Mesendoderm (in vitro differentiated cells): ENCODE measurements around the gene ITFG1.
A peak's percentile ranks its signal among the peaks of the same experiment; 100 is the strongest.

Experiments used
- DNase-seq: peaks from one replicate; pipeline ENCODE4 v3.0.0; 2013
- H2AK5ac ChIP-seq: 2 replicates; pipeline ENCODE4 v1.6.1; 2013; ENCODE audit warnings: low read length, inconsistent platforms
- H2BK120ac ChIP-seq: 2 replicates; pipeline ENCODE4 v1.6.1; 2013; ENCODE audit warnings: low read depth, mild to moderate bottlenecking, low read length, moderate library complexity, mixed read lengths
- H2BK15ac ChIP-seq: replicated peaks from 2 replicates; pipeline ENCODE4 v1.6.1; 2013; ENCODE audit warnings: low read depth, mild to moderate bottlenecking, moderate library complexity
- H2BK5ac ChIP-seq: 2 replicates; pipeline ENCODE4 v1.6.1; 2013; ENCODE audit warnings: low read length, inconsistent platforms
- H3K18ac ChIP-seq: 2 replicates; pipeline ENCODE4 v1.6.1; 2013; ENCODE audit warnings: mild to moderate bottlenecking, low read length, mixed read lengths
- H3K23ac ChIP-seq: one replicate; pipeline ENCODE4 v1.6.1; 2013; ENCODE audit warnings: low read length
- H3K27ac ChIP-seq: 2 replicates; pipeline ENCODE4 v1.5.1; 2013; ENCODE audit warnings: low read depth, mild to moderate bottlenecking, inconsistent platforms, low read length, moderate library complexity
- H3K27me3 ChIP-seq: 2 replicates; pipeline ENCODE4 v1.6.1; 2013; ENCODE audit warnings: low read length, control low read depth, mild to moderate bottlenecking, inconsistent platforms; ENCODE audit not compliant: insufficient read depth, poor library complexity
- H3K36me3 ChIP-seq: 2 replicates; pipeline ENCODE4 v1.6.1; 2013; ENCODE audit warnings: low read length, inconsistent platforms; ENCODE audit not compliant: control insufficient read depth, insufficient read depth
- H3K4ac ChIP-seq: one replicate; pipeline ENCODE4 v1.6.1; 2013; ENCODE audit warnings: low read depth, mild to moderate bottlenecking, low read length, moderate library complexity
- H3K4me1 ChIP-seq: 2 replicates; pipeline ENCODE4 v1.6.1; 2013; ENCODE audit warnings: low read depth, low read length, inconsistent platforms; ENCODE audit not compliant: control insufficient read depth
- H3K4me2 ChIP-seq: 2 replicates; pipeline ENCODE4 v1.6.1; 2013; ENCODE audit warnings: low read length
- H3K4me3 ChIP-seq: 2 replicates; pipeline ENCODE4 v1.5.1; 2013; ENCODE audit warnings: mild to moderate bottlenecking, low read length
- H3K56ac ChIP-seq: one replicate; pipeline ENCODE4 v1.6.1; 2013; ENCODE audit warnings: low read length
- H3K79me1 ChIP-seq: 2 replicates; pipeline ENCODE4 v1.6.1; 2013; ENCODE audit warnings: low read length, inconsistent platforms
- H3K79me2 ChIP-seq: 2 replicates; pipeline ENCODE4 v1.6.1; 2013; ENCODE audit warnings: mild to moderate bottlenecking, low read length; ENCODE audit not compliant: control insufficient read depth, insufficient read depth
- H3K9ac ChIP-seq: 2 replicates; pipeline ENCODE4 v1.6.1; 2013; ENCODE audit warnings: low read length, inconsistent platforms
- H4K5ac ChIP-seq: one replicate; pipeline ENCODE4 v1.6.1; 2013; ENCODE audit warnings: low read length
- H4K8ac ChIP-seq: one replicate; pipeline ENCODE4 v1.6.1; 2013; ENCODE audit warnings: low read depth, mild to moderate bottlenecking, control low read depth, low read length, moderate library complexity
- WGBS: extraction: QIAGEN DNeasy Blood & Tissue Kit; methylation state at CpG from one replicate; pipeline ENCODE4 v1.1.7; 2013; ENCODE audit warnings: low lambda C conversion rate, missing lambda C conversion rate; ENCODE audit not compliant: insufficient coverage; ENCODE audit errors: extremely low coverage; 5-methylcytosine and 5-hydroxymethylcytosine counted together

The ITFG1 gene

GRCh38 chr16:47244206-47244605 lies 216.7 kb downstream of the ITFG1 start:
- no CpG with 5 or more reads among the region's 4 CpGs for WGBS
- DNase-seq: no peak

DNA sequence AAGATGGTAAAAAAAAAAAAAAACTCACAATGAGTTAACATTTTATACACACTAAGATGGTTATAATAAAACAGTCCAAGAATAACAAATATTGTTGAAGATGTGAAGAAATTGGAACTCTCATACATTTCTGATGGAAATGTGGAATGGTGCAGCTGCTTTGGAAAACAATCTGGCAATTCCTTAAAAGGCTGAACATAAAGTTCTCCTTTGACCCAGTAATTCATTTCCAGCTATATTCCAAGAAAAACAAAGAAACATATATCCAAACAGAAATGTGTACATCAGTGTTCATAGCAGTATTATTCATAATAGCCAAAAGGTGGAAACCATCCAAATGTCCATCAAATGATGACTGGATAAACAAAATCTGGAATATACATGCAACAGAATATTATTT lies 219.8 kb downstream of the ITFG1 start:
- Histone ChIP-seq H2BK5ac (no peak overlapping the region), H2BK15ac (no peak overlapping the region), H3K23ac (no peak overlapping the region), H4K8ac (no peak overlapping the region), H3K9ac (no peak overlapping the region), H2AK5ac (no peak overlapping the region), H3K4me1 (no peaks in the 10 kb centered on the region), H3K27ac (no peak overlapping the region), H3K4me3 (no peak overlapping the region), H3K56ac (no peak overlapping the region), H3K27me3 (no peaks in the 10 kb centered on the region), H4K5ac (no peak overlapping the region), H3K79me2 (no peaks in the 10 kb centered on the region), H3K4ac (no peak overlapping the region), H3K18ac (no peak overlapping the region), H3K79me1 (no peaks in the 10 kb centered on the region), H3K36me3 (no peaks in the 10 kb centered on the region), H3K4me2 (no peak overlapping the region), H2BK120ac (no peak overlapping the region)
- no peak for DNase-seq

More at GRCh38 chr16:47244206-47244605, 216.7 kb downstream of the ITFG1 start:
- Histone ChIP-seq H3K79me1 (no peaks in the 10 kb centered on the region), H4K5ac (no peak overlapping the region), H3K4me1 (no peaks in the 10 kb centered on the region), H3K79me2 (no peaks in the 10 kb centered on the region), H3K9ac (no peak overlapping the region), H2AK5ac (no peak overlapping the region), H3K18ac (no peak overlapping the region), H3K4me3 (no peak overlapping the region), H3K27ac (no peak overlapping the region), H3K56ac (no peak overlapping the region), H2BK15ac (no peak overlapping the region), H3K36me3 (no peaks in the 10 kb centered on the region), H4K8ac (no peak overlapping the region), H3K4ac (no peak overlapping the region), H3K4me2 (no peak overlapping the region), H2BK5ac (no peak overlapping the region), H3K23ac (no peak overlapping the region), H2BK120ac (no peak overlapping the region), H3K27me3 (no peaks in the 10 kb centered on the region)

- Histone ChIP-seq H3K27ac (no peak overlapping the region), H4K8ac (no peak overlapping the region), H3K4me2 (no peak overlapping the region), H3K23ac (no peak overlapping the region), H2BK120ac (no peak overlapping the region), H3K4ac (no peak overlapping the region), H3K56ac (no peak overlapping the region), H3K4me1 (no peaks in the 10 kb centered on the region), H2BK15ac (no peak overlapping the region), H4K5ac (no peak overlapping the region), H3K18ac (no peak overlapping the region), H3K9ac (no peak overlapping the region), H3K79me2 (no peaks in the 10 kb centered on the region), H3K36me3 (no peaks in the 10 kb centered on the region), H3K79me1 (no peaks in the 10 kb centered on the region), H2BK5ac (no peak overlapping the region), H2AK5ac (no peak overlapping the region), H3K4me3 (no peak overlapping the region), H3K27me3 (no peaks in the 10 kb centered on the region)
- DNase-seq: peak; percentile 64
- WGBS: no CpG with 5 or more reads among the region's 6 CpGs
Observed at GRCh38 chr16:47236716-47237115, 224.1 kb downstream of the ITFG1 start.

DNA sequence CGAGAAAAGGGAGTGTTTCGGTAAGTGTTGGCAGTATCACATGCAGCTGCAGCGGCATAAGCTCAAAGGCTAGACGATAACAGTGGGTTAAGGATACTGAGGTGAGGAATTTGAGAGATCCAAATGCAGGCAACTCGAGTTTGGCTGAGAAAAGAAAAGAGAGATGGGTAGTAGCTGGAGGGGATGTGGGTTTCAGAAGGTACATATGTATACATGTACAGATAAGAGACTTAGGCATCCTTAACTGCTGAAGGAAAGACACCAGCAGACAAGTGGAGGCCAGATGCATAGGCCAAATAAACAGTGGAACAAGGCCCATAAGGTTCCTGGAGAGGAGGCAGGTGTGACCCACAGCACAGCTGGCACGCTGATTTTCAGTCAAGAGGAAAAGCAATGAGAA lies 230.6 kb downstream of the ITFG1 start:
- no peak overlapping the region for H4K8ac ChIP-seq
- WGBS: no CpG with 5 or more reads among the region's 6 CpGs
- no peak overlapping the region for H4K5ac ChIP-seq
- H3K4me3 ChIP-seq: no peak overlapping the region
- H3K4me1 ChIP-seq: no peaks in the 10 kb centered on the region
- no peak overlapping the region for H2AK5ac ChIP-seq
- no peaks in the 10 kb centered on the region for H3K36me3 ChIP-seq
- H3K79me2 ChIP-seq: no peaks in the 10 kb centered on the region
- no peak overlapping the region for H3K23ac ChIP-seq
- no peaks in the 10 kb centered on the region for H3K79me1 ChIP-seq
- H3K27ac ChIP-seq: no peak overlapping the region
- no peak overlapping the region for H3K9ac ChIP-seq
- DNase-seq: no peak
- H3K4me2 ChIP-seq: no peak overlapping the region
- H2BK5ac ChIP-seq: no peak overlapping the region
- H3K56ac ChIP-seq: no peak overlapping the region
- H3K18ac ChIP-seq: no peak overlapping the region
- H2BK120ac ChIP-seq: no peak overlapping the region
- H2BK15ac ChIP-seq: no peak overlapping the region
- H3K4ac ChIP-seq: no peak overlapping the region
- H3K27me3 ChIP-seq: no peaks in the 10 kb centered on the region

DNA sequence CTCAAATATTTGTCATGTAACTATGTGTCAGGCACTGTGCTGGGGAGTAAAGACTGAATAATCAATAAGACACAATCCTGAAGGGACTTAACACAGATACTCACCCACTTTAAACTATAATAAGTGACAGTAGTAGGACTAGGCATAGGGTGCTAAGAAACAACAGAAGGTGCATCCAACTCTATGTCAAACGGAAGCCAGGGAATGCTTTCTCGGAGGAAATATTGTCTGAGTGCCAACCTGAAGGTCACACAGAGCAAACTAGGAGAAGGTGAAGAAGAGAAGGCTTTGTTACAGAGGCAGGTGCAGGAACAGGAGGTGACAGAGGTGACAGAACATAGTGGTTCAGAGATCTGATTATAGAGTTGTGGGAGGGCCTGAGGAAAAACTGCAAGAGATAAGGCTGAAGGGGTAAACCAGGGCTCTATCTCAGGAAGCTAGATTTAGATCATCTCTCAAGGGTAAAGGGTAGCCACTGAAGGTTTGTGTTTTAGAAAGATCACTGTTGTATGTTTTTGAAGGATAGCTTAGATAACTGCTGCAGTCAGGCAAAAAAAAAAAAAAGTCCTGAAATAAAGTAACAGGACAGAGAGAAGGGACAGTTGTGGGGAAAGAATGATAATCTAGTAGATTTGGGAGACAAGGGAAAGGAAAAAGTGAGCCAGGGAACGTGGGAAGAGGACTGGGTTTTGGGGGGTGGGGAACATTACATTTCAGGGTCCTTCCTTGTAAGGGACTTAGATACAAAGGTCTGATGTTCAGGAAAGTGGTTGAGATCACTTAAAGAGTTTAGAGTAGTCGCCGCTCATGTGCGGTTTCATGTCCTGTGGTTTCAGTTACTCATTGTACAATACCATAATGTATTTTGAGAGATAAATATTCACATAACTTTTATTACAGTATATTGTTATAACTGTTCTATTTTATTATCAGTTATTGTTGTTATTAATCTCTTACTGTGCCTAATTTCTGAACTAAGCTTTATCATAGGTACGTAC lies 231.5 kb downstream of the ITFG1 start:
- Histone ChIP-seq H3K4me3 (no peak overlapping the region), H4K5ac (no peak overlapping the region), H3K23ac (no peak overlapping the region), H2AK5ac (no peak overlapping the region), H3K36me3 (no peaks in the 10 kb centered on the region), H2BK5ac (no peak overlapping the region), H2BK120ac (no peak overlapping the region), H3K9ac (no peak overlapping the region), H3K27ac (no peak overlapping the region), H3K79me1 (no peaks in the 10 kb centered on the region), H3K18ac (no peak overlapping the region), H3K4ac (no peak overlapping the region), H4K8ac (no peak overlapping the region), H3K4me1 (no peaks in the 10 kb centered on the region), H3K4me2 (no peak overlapping the region), H3K79me2 (no peaks in the 10 kb centered on the region), H2BK15ac (no peak overlapping the region), H3K56ac (no peak overlapping the region), H3K27me3 (no peaks in the 10 kb centered on the region)
- WGBS: no CpG with 5 or more reads among the region's 7 CpGs
- peak; percentile 2 for DNase-seq

GRCh38 chr16:47228241-47228640 lies 232.6 kb downstream of the ITFG1 start:
- Histone ChIP-seq H3K4ac (no peak overlapping the region), H3K27ac (no peak overlapping the region), H3K79me2 (no peaks in the 10 kb centered on the region), H3K4me1 (no peaks in the 10 kb centered on the region), H3K4me2 (no peak overlapping the region), H3K23ac (no peak overlapping the region), H3K56ac (no peak overlapping the region), H3K27me3 (no peaks in the 10 kb centered on the region), H4K5ac (no peak overlapping the region), H3K79me1 (no peaks in the 10 kb centered on the region), H3K36me3 (no peaks in the 10 kb centered on the region), H3K4me3 (no peak overlapping the region), H2BK15ac (no peak overlapping the region), H3K9ac (no peak overlapping the region), H2BK5ac (no peak overlapping the region), H2BK120ac (no peak overlapping the region), H4K8ac (no peak overlapping the region), H2AK5ac (no peak overlapping the region), H3K18ac (no peak overlapping the region)
- no CpG with 5 or more reads among the region's 7 CpGs for WGBS
- no peak for DNase-seq
